ENCODE results near the gene ADAMTS8.

ADAMTS8 gene

GRCh38 chr11:130399196-130399595, 29.2 kb downstream of the ADAMTS8 start:
- no peak for DNase-seq (ENCODE audit: low read depth in 2 of 2)

- DNase-seq (ENCODE audit: low read depth in 2 of 2) = no peak
Measured at GRCh38 chr11:130397780-130398179, 30.6 kb downstream of the ADAMTS8 start.

- no peak for DNase-seq (ENCODE audit: low read depth in 2 of 2)
Measured at GRCh38 chr11:130396965-130397364, 31.4 kb downstream of the ADAMTS8 start.

GRCh38 chr11:130394615-130395014, 33.8 kb downstream of the ADAMTS8 start:
- no peak for DNase-seq (ENCODE audit: low read depth in 2 of 2)

GRCh38 chr11:130391711-130392110, 36.7 kb downstream of the ADAMTS8 start:
- no peak for DNase-seq (ENCODE audit: low read depth in 2 of 2)

GRCh38 chr11:130390071-130390758, 38.2 kb downstream of the ADAMTS8 start:
- DNase-seq (ENCODE audit: low read depth in 2 of 2) = no peak

GRCh38 chr11:130389335-130389935, 39.0 kb downstream of the ADAMTS8 start:
- DNase-seq (ENCODE audit: low read depth in 2 of 2) = no peak

GRCh38 chr11:130388607-130389205, 39.7 kb downstream of the ADAMTS8 start:
- DNase-seq (ENCODE audit: low read depth in 2 of 2) = no peak

GRCh38 chr11:130386056-130386455, 42.4 kb downstream of the ADAMTS8 start:
- no peak for DNase-seq (ENCODE audit: low read depth in 2 of 2)

GRCh38 chr11:130383344-130384211, 44.8 kb downstream of the ADAMTS8 start:
- DNase-seq (ENCODE audit: low read depth in 2 of 2) = no peak

- no peak for DNase-seq (ENCODE audit: low read depth in 2 of 2)
Measured at GRCh38 chr11:130381317-130381716, 47.1 kb downstream of the ADAMTS8 start.

GRCh38 chr11:130380778-130381177, 47.6 kb downstream of the ADAMTS8 start:
- DNase-seq (ENCODE audit: low read depth in 2 of 2) = no peak

GRCh38 chr11:130379276-130379675, 49.1 kb downstream of the ADAMTS8 start:
- DNase-seq (ENCODE audit: low read depth in 2 of 2) = no peak

- DNase-seq (ENCODE audit: low read depth in 2 of 2) = no peak
Measured at GRCh38 chr11:130370845-130371590, 57.4 kb downstream of the ADAMTS8 start.

GRCh38 chr11:130369713-130370112, 58.7 kb downstream of the ADAMTS8 start:
- DNase-seq (ENCODE audit: low read depth in 2 of 2) = no peak

- no peak for DNase-seq (ENCODE audit: low read depth in 2 of 2)
Measured at GRCh38 chr11:130369141-130369691, 59.2 kb downstream of the ADAMTS8 start.

GRCh38 chr11:130359419-130359818, 69.0 kb downstream of the ADAMTS8 start:
- no peak for DNase-seq (ENCODE audit: low read depth in 2 of 2)

- no peak for DNase-seq (ENCODE audit: low read depth in 2 of 2)
Measured at GRCh38 chr11:130358398-130358797, 70.0 kb downstream of the ADAMTS8 start.

Measured in stimulated activated CD8-positive, alpha-beta memory T cell treated with anti-CD3 and anti-CD28 coated beads, Interleukin-15, amount 100 ng/mL, for 48 hours (primary cell).